A549 (cell line): ENCODE measurements around the gene ZNF865.
"Not testable (repeated sequence)": the region's sequence is repeated elsewhere in the genome, so short reads cannot be mapped to it uniquely, and the experiment has no call there.

Experiments
- NFE2L2 ChIP-seq: fragments of 150-350 bp; conservative IDR thresholded peaks from 2 replicates; pipeline ENCODE4 v1.6.1; 2014; ENCODE audit warnings: low read length
- TF ChIP-seq, protein P1 (sequence below): IDR thresholded peaks from 2 replicates; pipeline ENCODE4 v1.6.1; 2012
- TF ChIP-seq, protein P2 (sequence below): fragments of >200 bp; sonication (Bioruptor Twin); formaldehyde crosslinking; IDR thresholded peaks from 3 replicates; pipeline ENCODE4 v1.5.1; 2016

DNA sequence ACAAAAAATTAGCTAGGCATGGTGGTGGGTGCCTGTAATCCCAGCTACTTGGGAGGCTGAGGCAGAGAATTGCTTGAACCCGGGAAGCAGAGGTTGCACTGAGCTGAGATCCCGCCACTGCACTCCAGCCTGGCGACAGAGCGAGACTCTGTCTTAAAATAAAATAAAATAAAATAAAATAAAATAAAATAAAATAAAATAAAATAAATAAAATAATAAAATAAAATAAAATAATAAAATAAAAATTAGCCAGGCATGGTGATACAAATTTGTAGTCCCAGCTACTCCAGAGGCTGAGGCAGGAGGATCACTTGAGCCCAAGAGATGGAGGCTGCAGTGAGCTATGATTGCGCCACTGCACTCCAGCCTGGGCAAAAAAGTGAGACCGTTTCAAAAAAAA lies 31.5 kb upstream of the ZNF865 start:
- TF ChIP-seq, protein P1, sequence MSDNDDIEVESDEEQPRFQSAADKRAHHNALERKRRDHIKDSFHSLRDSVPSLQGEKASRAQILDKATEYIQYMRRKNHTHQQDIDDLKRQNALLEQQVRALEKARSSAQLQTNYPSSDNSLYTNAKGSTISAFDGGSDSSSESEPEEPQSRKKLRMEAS: not testable (repeated sequence)
- TF ChIP-seq, protein P2, sequence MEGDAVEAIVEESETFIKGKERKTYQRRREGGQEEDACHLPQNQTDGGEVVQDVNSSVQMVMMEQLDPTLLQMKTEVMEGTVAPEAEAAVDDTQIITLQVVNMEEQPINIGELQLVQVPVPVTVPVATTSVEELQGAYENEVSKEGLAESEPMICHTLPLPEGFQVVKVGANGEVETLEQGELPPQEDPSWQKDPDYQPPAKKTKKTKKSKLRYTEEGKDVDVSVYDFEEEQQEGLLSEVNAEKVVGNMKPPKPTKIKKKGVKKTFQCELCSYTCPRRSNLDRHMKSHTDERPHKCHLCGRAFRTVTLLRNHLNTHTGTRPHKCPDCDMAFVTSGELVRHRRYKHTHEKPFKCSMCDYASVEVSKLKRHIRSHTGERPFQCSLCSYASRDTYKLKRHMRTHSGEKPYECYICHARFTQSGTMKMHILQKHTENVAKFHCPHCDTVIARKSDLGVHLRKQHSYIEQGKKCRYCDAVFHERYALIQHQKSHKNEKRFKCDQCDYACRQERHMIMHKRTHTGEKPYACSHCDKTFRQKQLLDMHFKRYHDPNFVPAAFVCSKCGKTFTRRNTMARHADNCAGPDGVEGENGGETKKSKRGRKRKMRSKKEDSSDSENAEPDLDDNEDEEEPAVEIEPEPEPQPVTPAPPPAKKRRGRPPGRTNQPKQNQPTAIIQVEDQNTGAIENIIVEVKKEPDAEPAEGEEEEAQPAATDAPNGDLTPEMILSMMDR: not testable (repeated sequence)
- not testable (repeated sequence) for TF ChIP-seq NFE2L2
